Kidney (tissue), 14 donors: ENCODE data around the gene SCN4B. TPM values are rescaled to one million over a fixed set of nuclear protein-coding genes. Genes with fewer than 3 reads are reported as not detected.
A peak's percentile ranks its signal among the peaks of the same experiment; 100 is the strongest.

Source experiments
- DNase-seq, 5 donors: peaks; one replicate each; pipeline ENCODE4 v3.0.0-alpha.2; 2013 to 2020
- FAIRE-seq: peaks from 2 replicates; lab custom pipeline; 2012; peaks lifted over from hg19 to GRCh38; lab: Jason Lieb, UNC
- H3K27ac ChIP-seq, 2 donors: one replicate each; pipeline ENCODE4 v1.7.0; 2013; ENCODE audit warnings: low read depth in 2 of 2, low read length in 2 of 2, inconsistent platforms in 1 of 2
- H3K27me3 ChIP-seq: one replicate; pipeline ENCODE4 v1.7.1; 2013; ENCODE audit warnings: low read length, inconsistent platforms; ENCODE audit not compliant: control insufficient read depth, insufficient read depth
- H3K36me3 ChIP-seq, 3 donors: one replicate each; pipeline versions ENCODE4 v1.7.0 to v1.7.1; 2013; ENCODE audit warnings: low read length in 3 of 3, control low read depth in 1 of 3, inconsistent platforms in 1 of 3; ENCODE audit not compliant: insufficient read depth in 3 of 3, control insufficient read depth in 2 of 3
- H3K4me1 ChIP-seq, 3 donors: one replicate each; pipeline versions ENCODE4 v1.7.0 to v1.7.1; 2013; ENCODE audit warnings: low read length in 3 of 3, inconsistent platforms in 1 of 3, low read depth in 1 of 3; ENCODE audit not compliant: control insufficient read depth in 2 of 3, insufficient read depth in 2 of 3
- H3K4me3 ChIP-seq, 3 donors: one replicate each; pipeline versions ENCODE4 v1.7.0 to v1.8.1; 2013; ENCODE audit warnings: low read length in 3 of 3, control low read depth in 1 of 3, inconsistent platforms in 1 of 3
- H3K9ac ChIP-seq, 3 donors: one replicate each; pipeline versions ENCODE4 v1.7.0 to v1.7.1; 2013; ENCODE audit warnings: low read length in 3 of 3, control low read depth in 1 of 3, inconsistent platforms in 1 of 3
- H3K9me3 ChIP-seq, 3 donors: one replicate each; pipeline versions ENCODE4 v1.7.0 to v1.7.1; 2013; ENCODE audit warnings: low read length in 3 of 3, control low read depth in 1 of 3, inconsistent platforms in 1 of 3; ENCODE audit not compliant: control insufficient read depth in 2 of 3, insufficient read depth in 1 of 3
- intact Hi-C: fragments of 100-400 bp; cut with DNase I; formaldehyde crosslinking; loops from one replicate; pipeline ENCODE4 v1.11.1; 2022
- polyA plus RNA-seq: library from polyadenylated mRNA; stranded (reverse); fragments of 350-450 nt; fragmentation: Illumina TruSeq; extraction: RNeasy Lipid Tissue Mini Kit (QIAGEN cat#74804); gene quantifications from one replicate; pipeline ENCODE4 v1.2.3, GENCODE V29; 2014; ENCODE audit warnings: low read depth, low replicate concordance; ENCODE audit not compliant: insufficient read depth
- total RNA-seq: library from RNA; stranded (reverse); fragmentation: NEBNext Ultra II Directional; extraction: Animal tissue kit (Norgen Biotek cat#: 25700); gene quantifications from one replicate; pipeline ENCODE4 v1.2.1, GENCODE V29; 2021
- TF ChIP-seq, protein P1 (sequence below): IDR thresholded peaks from 3 replicates; pipeline ENCODE4 v1.5.1; 2012; ENCODE audit warnings: mild to moderate bottlenecking, moderate library complexity, borderline replicate concordance; ENCODE audit not compliant: insufficient read depth; ENCODE audit errors: extremely low read depth
- donor health status: control.
- donor health status: control.
- donor health status: control.
- donor health status: control.
- donor health status: control.
- donor health status: DM: yes; HTN: yes; CAD: no.
- donor health status: Normal renal cell carcinoma (clear cell type).

SCN4B gene
- total and polyA plus RNA-seq, 2 donors from 2014 or later, result 1.4 to 3.5 TPM

DNA sequence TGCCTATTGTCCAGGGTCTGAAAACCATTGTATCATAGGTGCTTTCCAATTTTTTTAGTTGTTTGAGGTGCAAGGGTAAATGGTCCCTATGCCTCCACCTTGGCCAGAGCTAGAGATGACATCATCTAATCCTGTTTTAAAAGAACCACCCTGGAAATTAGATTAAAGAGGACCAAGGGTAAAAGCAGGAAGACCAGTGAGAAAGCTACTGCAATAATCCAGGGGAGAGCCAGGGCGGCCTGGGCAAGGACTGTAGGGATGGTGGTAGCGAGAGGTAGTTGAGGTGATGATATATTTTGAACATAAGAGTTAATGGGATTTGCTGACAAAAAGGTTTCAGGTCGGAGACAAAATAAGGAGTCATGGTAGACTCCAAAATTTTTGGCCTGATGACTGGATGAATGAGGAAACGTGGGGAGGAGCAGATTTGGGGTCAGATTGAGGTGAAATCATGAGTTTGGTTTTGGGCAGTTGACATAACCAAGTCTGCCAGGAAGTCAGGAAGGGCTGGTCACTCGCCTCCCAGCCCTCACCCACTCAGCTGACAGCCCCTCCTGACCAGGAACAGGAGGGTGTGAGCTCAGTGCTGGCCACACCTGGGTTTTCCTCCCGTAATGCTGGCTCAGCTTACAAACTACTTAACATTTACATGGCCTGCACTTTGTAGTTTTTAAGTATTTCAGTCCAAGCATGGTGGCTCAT lies 23.0 kb downstream of the SCN4B start:
- DNase-seq (peak in 1 of 5 donors; percentile 83), FAIRE-seq (no peak)
- H3K9ac ChIP-seq, result no peak overlapping the region
- TF ChIP-seq, protein P1, sequence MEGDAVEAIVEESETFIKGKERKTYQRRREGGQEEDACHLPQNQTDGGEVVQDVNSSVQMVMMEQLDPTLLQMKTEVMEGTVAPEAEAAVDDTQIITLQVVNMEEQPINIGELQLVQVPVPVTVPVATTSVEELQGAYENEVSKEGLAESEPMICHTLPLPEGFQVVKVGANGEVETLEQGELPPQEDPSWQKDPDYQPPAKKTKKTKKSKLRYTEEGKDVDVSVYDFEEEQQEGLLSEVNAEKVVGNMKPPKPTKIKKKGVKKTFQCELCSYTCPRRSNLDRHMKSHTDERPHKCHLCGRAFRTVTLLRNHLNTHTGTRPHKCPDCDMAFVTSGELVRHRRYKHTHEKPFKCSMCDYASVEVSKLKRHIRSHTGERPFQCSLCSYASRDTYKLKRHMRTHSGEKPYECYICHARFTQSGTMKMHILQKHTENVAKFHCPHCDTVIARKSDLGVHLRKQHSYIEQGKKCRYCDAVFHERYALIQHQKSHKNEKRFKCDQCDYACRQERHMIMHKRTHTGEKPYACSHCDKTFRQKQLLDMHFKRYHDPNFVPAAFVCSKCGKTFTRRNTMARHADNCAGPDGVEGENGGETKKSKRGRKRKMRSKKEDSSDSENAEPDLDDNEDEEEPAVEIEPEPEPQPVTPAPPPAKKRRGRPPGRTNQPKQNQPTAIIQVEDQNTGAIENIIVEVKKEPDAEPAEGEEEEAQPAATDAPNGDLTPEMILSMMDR, result no peak
- no peaks in the 10 kb centered on the region for H3K9me3 ChIP-seq
- no peaks in the 10 kb centered on the region for H3K27me3 ChIP-seq
- no peak overlapping the region for H3K4me3 ChIP-seq
- H3K4me1 ChIP-seq, result no peaks in the 10 kb centered on the region
- H3K27ac ChIP-seq, result no peak overlapping the region
- no peaks in the 10 kb centered on the region for H3K36me3 ChIP-seq
- intact Hi-C loops, result no loop called here

DNA sequence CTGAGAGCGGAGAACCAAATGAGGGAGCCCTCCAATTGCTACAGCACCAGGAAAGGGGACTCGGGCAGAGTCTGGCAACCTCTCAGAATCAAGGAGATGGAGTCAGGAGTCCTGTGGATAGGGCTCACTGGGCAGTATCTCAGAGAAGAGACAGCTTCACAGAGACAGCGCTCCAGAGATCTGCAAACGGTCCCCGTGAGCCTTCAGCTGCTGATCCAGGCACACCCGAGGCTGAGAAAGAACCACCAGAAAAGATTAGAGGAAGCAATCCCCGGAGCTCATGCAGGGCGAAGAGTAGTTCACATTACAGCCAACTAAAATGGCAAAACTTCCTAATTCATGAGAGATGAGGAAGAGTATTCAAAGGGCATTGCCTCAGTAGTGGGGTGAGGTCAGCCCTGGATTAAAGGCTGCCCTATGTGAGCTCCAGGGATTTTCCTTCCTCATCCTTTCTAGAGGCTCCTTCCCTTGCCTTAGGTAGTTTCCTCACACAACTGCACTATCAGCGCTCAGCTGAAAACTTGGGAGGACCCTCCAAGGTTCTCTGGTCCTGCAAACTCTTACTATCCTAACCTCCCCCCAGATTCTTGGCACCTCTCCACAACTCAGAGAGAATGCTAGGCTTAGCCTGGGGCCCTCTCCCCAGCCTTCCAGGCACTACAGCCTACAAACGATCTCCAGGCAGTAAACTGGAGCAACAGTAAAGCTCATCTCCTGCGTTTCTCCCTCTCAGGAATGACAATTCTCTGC lies 23.7 kb downstream of the SCN4B start:
- H3K27ac ChIP-seq, result no peak overlapping the region
- TF ChIP-seq, protein P1, result no peak
- H3K9me3 ChIP-seq, result no peaks in the 10 kb centered on the region
- no peaks in the 10 kb centered on the region for H3K36me3 ChIP-seq
- FAIRE-seq, result no peak
- no peak overlapping the region for H3K9ac ChIP-seq
- intact Hi-C loops, result no loop called here
- no peaks in the 10 kb centered on the region for H3K27me3 ChIP-seq
- H3K4me3 ChIP-seq, result no peak overlapping the region
- peak in 1 of 5 donors; percentile 39 for DNase-seq
- H3K4me1 ChIP-seq, result no peaks in the 10 kb centered on the region

DNA sequence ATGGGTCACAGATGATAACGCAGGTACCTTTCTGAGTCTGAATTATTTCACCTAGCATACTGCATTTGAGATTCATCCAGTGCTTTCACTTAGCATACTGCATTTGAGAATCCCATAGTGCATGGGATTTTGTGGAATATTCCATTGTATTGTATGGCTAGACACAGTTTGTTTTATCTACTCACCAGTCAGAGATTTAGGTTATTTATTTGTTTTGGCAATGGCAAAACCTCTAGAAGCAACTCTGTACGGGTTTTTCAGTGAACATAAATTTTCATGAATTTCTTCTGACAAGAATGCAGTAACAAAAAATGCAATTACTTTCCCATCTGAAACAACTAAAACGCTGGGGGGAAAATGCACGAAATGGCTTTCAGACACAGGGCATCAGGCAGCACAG lies 24.3 kb downstream of the SCN4B start:
- H3K27ac ChIP-seq, result no peak overlapping the region
- H3K4me1 ChIP-seq, result no peaks in the 10 kb centered on the region
- TF ChIP-seq, protein P1, result no peak
- H3K27me3 ChIP-seq, result no peaks in the 10 kb centered on the region
- no peaks in the 10 kb centered on the region for H3K9me3 ChIP-seq
- peak in 1 of 5 donors; percentile 25 for DNase-seq
- intact Hi-C loops, result no loop called here
- no peak overlapping the region for H3K4me3 ChIP-seq
- no peaks in the 10 kb centered on the region for H3K36me3 ChIP-seq
- FAIRE-seq, result no peak
- H3K9ac ChIP-seq, result no peak overlapping the region
